Omental fat pad (tissue), 4 donors: ENCODE results near the gene DHX8. TPM values are rescaled to one million over a fixed set of nuclear protein-coding genes. Genes with fewer than 3 reads are reported as not detected.

ENCODE experiments used
- ATAC-seq: fragments of 150-250 bp; one replicate; pipeline ENCODE4 v1.9.1; 2016; ENCODE audit warnings: mild to moderate bottlenecking, moderate library complexity; ENCODE audit not compliant: low FRiP score
- DNase-seq: peaks from one replicate; pipeline ENCODE4 v3.0.0-alpha.2; 2019; ENCODE audit warnings: low spot score
- total RNA-seq, 4 donors: library from RNA; depleted of rRNA; stranded (reverse); fragments of >200 nt; gene quantifications; one replicate each; pipeline ENCODE4 v1.1.0, GENCODE V29; 2016
- TF ChIP-seq, protein P1 (sequence below), 3 donors: fragments of 450-650 bp; IDR thresholded peaks; one replicate each; pipeline ENCODE4 v1.5.1; 2016 to 2017; ENCODE audit warnings: antibody characterized with exemption in 3 of 3, mild to moderate bottlenecking in 3 of 3, moderate library complexity in 2 of 3

The DHX8 gene
- total RNA-seq, 4 donors from 2014 or later, result 22.5 to 48.5 (median 31.9) TPM

DNA sequence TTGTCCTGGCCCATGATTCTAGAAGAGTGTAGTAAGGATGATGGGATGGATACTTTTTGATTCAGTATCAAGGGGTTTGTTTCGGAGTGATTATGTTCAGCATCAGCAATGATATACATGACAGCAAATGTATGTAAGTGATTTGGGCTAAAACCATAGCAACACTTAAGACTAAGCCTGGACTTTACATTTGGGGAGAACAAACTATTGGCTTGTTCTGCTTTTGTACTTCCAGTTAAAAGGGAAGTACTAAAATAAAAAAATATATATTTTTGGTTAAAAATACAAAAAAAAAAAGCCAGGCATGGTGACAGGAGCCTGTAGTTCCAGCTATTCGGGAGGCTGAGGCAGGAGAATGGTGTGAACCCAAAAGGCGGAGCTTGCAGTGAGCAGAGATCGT lies 20.5 kb upstream of the DHX8 start:
- no peak for ATAC-seq
- DNase-seq, result no peak
- TF ChIP-seq, protein P1, sequence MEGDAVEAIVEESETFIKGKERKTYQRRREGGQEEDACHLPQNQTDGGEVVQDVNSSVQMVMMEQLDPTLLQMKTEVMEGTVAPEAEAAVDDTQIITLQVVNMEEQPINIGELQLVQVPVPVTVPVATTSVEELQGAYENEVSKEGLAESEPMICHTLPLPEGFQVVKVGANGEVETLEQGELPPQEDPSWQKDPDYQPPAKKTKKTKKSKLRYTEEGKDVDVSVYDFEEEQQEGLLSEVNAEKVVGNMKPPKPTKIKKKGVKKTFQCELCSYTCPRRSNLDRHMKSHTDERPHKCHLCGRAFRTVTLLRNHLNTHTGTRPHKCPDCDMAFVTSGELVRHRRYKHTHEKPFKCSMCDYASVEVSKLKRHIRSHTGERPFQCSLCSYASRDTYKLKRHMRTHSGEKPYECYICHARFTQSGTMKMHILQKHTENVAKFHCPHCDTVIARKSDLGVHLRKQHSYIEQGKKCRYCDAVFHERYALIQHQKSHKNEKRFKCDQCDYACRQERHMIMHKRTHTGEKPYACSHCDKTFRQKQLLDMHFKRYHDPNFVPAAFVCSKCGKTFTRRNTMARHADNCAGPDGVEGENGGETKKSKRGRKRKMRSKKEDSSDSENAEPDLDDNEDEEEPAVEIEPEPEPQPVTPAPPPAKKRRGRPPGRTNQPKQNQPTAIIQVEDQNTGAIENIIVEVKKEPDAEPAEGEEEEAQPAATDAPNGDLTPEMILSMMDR (IDR thresholded peaks at IDR 0.05), result no peak

DNA sequence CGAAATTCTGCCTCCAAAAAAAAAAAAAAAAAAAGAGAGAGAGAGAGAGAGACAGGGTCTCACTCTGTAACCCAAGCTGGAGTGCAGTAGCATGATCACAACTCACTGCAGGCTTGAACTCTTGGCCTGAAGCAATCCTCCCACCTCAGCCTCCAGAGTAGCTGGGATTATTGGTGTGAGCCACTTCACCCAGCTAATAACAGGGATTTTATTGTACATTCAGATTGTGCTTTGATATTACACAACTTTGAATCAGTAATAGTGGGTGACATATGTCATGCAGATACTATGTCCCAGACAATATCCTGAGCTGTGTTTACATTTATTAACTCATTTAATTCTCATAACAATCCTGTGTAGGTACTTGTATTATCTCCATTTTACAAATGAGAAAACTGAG lies 19.7 kb upstream of the DHX8 start:
- TF ChIP-seq, protein P1 (IDR thresholded peaks at IDR 0.05), result no peak
- no peak for DNase-seq
- no peak for ATAC-seq

DNA sequence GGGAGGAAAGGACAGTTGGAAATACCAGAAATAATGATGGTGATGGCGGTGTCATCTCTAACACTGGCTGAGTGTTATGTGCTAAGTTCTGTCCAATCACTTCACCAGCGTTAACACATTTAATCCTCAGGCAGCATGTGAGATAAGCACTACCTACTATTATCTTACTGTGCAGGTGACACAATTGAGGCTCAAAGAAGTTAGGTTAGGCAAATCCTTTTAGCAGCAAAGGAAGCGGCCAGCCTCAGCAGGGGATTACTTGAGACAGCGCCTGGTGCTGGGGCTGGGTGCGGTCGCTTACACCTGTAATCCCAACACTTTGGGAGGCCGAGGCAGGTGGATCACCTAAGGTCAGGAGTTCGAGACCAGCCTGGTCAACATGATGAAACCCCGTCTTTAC lies 18.7 kb upstream of the DHX8 start:
- ATAC-seq, result no peak
- TF ChIP-seq, protein P1 (IDR thresholded peaks at IDR 0.05), result no peak
- no peak for DNase-seq

DNA sequence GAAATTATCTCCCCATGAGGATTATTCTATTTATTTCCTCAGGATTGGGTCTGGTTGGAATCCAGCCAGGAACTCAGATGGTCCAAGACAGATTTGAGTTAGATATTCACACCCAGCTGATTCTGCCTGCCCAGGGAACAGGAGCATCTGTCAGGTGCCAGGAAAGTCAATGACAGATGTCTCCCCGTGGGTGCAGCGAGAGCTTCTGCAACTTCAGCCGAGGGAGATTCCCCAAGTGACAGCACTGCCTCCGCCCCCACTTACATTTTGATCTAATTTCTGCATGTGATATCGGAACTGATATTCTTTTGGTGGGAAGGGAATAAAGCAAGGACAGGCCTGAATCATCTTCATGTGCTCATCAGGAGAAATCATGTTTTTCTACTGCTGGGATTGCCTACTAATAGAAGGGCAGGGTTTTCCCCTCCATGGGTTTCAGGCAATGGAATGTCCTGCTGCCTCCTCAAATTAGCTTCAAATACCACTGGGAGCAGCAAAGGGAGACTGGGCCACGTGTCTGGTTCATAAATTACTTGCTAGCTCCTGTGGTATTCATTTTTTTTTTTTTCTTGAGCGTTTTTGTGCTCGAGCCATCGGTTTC lies 15.7 kb upstream of the DHX8 start:
- peak; percentile 82 for ATAC-seq
- TF ChIP-seq, protein P1 (IDR thresholded peaks at IDR 0.05), result no peak
- DNase-seq, result no peak

DNA sequence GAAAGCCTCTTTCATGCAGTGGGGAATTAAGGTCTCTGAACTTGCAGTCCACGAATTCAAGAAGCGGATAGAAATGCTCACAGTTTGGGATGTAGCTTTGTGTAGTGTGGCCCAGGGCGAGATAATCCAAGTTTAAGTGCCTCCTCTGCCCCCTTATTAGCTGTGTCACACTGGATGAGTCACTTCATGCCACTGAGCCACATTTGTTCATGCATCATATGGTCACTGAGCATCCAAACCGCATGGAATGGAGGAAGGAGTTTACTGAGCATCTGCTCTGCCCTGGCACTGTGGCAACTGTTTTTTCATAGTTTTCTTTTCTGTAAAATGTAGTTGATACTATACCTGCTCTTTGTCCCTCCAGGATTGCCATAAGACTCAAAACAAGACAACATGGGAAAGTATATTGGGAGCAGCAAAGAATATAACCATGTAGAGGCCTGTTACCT lies 15.1 kb upstream of the DHX8 start:
- ATAC-seq, result no peak
- TF ChIP-seq, protein P1 (IDR thresholded peaks at IDR 0.05), result no peak
- no peak for DNase-seq

DNA sequence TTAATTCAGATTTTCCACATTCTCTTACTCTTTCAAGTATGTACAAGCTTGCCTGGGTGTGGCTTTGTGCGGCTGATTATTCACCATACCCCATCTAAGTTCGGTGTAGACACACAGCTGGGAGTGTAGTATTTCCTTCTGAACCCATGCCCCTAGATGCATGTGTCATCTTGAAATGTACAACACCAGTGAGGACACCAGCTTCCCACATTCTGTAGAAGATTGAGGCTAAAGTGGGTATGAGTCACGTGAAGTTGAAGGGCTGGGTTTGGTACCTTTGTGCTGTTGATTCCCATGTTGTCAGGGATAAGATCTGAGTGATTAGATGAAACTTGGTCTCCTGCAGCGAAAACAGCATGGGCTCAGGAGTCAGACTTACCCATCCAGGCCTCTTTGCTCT lies 14.6 kb upstream of the DHX8 start:
- DNase-seq, result no peak
- TF ChIP-seq, protein P1 (IDR thresholded peaks at IDR 0.05), result no peak
- ATAC-seq, result peak; percentile 50

DNA sequence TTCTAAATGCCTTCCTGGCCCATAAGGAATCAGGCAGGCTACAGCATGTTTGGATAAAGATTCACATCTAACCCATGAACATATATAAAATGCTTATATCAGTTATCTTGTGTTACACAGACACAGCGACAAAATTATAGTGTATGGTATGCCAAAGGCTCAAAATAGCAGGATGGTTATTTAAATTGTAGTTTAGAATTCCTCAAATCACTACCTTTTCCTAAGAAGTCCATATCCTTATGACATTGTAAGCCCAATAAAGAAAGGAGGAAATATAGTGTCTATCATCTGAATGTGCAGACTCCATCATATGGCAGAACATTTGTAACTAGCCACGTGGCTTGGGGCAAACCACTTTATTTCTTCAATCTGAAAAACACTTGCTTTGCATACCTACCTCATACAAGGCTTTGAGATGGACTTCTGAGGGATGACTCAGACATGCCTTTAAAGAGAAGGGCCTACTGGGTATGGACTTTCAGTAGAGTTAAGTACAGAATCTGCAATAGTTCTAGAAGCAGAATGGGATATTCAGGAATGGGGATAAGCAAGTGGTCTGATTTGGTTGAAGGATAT lies 12.1 kb upstream of the DHX8 start:
- ATAC-seq, result no peak
- no peak for DNase-seq
- TF ChIP-seq, protein P1 (IDR thresholded peaks at IDR 0.05), result no peak
